NCI-H187 (cell line): ENCODE results near the gene QRFP.
A peak's percentile ranks its signal among the peaks of the same experiment; 100 is the strongest.

ENCODE experiments used
- DNase-seq, 2 experiments: peaks; one replicate each; lab custom pipeline; 2025; lab: John Stamatoyannopoulos, UW

The QRFP gene

GRCh38 chr9:130871395-130872062 is 25.1 kb downstream of the QRFP start:
- DNase-seq = no peak

GRCh38 chr9:130870491-130871381 is 25.9 kb downstream of the QRFP start:
- DNase-seq = peak; percentile 6 to 25

- DNase-seq = no peak
Measured at GRCh38 chr9:130869250-130869649, 27.4 kb downstream of the QRFP start.

GRCh38 chr9:130868230-130868629 is 28.4 kb downstream of the QRFP start:
- DNase-seq = no peak

DNA sequence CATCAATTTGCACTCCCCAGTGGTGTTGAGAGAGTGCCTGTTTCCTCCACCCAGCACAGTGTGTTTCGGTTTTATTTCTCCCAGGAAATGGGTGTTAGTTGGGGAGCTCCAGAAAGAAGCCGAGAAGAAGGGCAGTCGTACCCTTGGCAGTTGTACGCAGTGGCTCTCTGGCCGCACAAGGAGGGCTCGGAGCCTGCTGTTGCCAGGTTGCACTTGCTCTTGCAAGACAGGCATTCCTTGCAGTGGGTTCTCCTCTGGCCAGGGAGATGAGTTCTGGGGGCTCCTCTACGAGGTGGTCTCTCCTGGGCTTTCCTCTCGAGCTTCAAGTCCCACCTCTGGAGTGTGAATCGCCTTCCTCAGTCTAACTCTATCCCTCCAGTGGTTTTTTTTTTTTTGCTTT is 29.1 kb downstream of the QRFP start:
- DNase-seq = no peak

- peak; percentile 4 to 47 for DNase-seq
Measured at GRCh38 chr9:130866474-130866965, 30.1 kb downstream of the QRFP start.

- DNase-seq = no peak
Measured at GRCh38 chr9:130865921-130866320, 30.7 kb downstream of the QRFP start.

DNA sequence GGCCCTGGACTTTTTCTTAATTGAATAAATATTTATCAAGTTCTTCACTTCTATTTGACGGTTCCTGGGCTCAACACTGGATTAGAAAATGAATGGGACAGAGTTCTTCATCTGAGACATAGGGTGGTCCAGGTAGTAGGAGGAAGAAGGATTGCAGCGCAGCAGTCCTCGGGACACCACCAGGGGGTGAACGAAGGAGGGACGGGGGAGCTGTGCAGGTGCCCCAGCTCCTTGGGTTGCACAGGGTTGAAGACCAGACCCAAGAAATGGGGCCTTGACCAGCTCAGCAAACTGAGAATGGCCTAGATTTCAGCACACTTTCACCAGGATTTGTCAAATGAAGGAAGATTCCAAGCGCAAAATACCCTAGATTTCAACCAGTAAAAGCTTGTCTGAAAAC is 32.1 kb downstream of the QRFP start:
- no peak for DNase-seq

- DNase-seq = no peak
Measured at GRCh38 chr9:130862747-130863146, 33.9 kb downstream of the QRFP start.

GRCh38 chr9:130862217-130862616 is 34.4 kb downstream of the QRFP start:
- no peak for DNase-seq

DNA sequence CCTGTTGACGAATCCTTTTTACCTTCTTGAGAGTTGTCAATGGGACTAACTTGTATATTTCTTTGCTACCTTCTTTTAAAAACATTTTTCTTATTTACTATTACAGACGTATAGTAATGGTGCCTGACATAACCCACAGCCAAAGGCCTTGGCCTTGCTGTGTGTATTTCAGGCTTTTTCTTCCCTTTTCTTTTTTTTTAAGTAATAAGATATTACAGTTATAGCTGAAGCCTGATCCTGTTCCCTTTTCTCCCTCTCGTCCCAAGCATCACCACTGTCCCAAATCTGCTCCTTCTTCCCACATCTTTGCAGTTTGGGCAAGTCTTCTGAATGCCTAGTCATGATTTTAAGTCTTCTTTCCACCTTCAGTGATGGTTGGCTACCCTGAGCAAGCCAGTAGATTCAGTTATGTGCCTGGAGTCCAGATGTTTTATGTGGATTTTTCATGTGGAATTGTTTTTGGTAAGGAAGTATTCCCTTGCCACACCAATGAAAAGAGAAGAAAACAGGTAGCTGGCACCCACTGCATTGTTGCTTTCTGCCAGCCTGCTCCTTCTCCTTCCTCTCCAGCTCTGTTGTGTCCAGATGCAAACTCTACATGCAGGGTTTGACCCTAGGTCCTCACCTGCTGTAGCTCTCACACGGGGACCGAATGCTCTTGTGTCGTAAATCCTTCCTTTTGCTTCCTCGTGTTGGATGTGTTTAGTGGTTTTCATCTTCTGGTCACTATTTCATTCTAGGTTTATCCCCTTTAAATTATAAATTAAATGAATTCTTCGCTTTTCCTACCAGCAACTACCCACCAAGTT is 35.0 kb downstream of the QRFP start:
- DNase-seq = no peak

DNA sequence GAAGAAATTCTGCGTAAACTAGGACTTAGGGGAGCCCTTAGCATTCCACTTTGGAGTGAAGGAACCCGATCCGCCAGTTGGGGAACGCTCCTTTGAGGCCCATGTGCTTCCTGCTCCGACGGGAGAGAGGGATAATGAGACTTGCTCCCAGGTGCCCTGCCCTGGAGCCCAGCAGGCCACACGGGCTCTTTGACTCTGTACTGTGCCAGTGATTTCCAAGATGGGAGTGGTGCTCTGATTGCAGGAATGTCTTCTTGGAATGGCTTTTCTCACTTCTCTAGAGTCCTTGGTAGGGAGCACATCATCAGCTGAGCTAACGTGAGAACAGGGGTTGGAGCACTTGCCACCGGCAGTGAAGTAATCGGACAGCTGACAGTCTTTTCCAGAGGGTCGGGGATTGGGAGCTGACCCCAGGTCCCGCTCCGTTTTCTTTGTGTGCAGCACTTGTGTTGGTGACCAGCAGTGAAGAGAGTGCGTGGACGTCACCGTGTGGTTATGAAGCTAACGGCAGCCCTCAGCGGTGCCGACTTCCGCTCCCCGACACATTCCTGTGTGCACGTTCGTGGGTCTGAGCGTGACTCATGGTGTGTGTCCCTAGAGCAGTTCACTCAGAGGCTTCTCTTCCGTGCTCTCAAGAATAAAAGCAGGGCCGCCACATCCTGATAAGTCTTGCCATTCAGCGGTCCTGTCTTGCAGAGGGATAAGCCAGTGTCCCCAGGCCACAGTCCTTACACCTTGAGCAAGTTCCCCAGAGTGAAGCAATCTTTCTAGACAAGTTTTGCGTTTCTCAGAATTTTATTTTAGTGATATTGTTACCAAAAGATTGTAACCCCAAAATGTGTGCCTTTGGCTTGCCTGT is 35.9 kb downstream of the QRFP start:
- DNase-seq = no peak

- no peak for DNase-seq
Measured at GRCh38 chr9:130858739-130859705, 37.6 kb downstream of the QRFP start.

DNA sequence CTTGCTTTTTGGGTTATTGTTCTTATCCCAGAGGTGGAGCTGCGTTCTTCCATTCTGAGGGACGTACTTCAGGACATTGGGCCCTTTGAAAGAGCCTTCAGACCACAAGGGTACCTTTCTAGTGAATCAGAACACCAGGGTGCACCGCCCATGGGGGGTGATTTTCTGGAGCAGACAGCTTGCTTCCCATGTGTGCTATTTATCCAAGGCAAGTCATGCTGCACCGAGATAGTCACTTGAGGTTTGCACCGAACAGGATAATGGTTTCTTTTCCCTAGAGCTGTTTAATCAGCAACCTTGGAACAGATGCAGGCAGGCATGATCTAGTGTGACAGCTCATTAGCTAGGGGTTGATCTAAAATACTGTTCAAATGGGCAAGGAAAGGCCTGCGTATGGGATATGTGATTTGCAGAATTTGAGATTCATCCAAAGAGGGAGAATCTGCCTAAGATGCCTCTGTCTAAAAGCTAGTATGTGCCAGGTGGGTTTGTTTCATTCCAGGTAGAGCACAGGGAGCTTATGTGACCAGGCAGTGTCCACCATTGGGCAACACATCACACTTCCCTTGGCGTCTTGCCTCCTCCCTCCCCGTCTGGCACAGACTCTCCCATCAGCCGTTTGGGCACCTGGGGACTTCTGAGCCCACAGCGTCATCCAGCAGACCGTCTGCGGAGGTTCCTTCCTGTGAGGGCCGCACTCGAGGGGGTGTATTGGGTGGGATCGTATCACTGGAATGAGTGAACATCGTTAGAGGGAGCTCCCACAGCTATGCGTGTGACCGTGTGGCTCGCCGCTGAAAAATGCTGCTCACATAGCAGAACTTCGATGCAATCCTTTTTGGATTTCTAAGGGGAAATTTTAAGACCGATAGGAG is 38.5 kb downstream of the QRFP start:
- no peak for DNase-seq

- DNase-seq = no peak
Measured at GRCh38 chr9:130856474-130856873, 40.1 kb downstream of the QRFP start.

- DNase-seq = no peak
Measured at GRCh38 chr9:130854835-130855234, 41.8 kb downstream of the QRFP start.

- no peak for DNase-seq
Measured at GRCh38 chr9:130854092-130854491, 42.5 kb downstream of the QRFP start.

- no peak for DNase-seq
Measured at GRCh38 chr9:130852801-130853200, 43.8 kb downstream of the QRFP start.

DNA sequence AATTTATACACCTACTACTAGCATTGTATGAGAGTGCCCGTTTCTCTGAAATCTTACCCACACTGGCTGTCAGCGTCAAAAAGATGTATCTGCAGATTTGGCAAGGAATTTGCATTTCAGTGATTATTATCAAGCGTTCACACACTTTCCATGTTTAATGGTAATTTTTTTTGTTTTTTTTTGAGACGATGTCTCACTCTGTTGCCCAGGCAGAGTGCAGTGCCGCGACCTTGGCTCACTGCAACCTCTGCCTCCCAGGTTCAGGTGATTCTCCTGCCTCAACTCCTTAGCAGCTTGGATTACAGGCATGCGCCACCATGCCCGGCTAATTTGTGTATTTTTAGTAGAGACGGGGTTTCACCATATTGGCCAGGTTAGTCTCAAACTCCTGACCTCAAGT is 47.3 kb downstream of the QRFP start:
- no peak for DNase-seq
